ENCODE data around the gene CYP3A5. TPM values are rescaled to one million over a fixed set of nuclear protein-coding genes. Genes with fewer than 3 reads are reported as not detected.

The CYP3A5 gene
- total RNA-seq, 1 donor from 2014 or later: 0.69 TPM

- H3K4me1 Mint-ChIP-seq (ENCODE audit: unreplicated experiment): no peaks in the 10 kb centered on the region
- DNase-seq (ENCODE audit: low spot score): no peak
- H3K27me3 Mint-ChIP-seq (ENCODE audit: unreplicated experiment): peaks cover 2% of the 10 kb centered on the region
- no peak overlapping the region for H3K27ac Mint-ChIP-seq (ENCODE audit: unreplicated experiment)
- no peak overlapping the region for H3K4me3 Mint-ChIP-seq (ENCODE audit: unreplicated experiment)
- no peaks in the 10 kb centered on the region for H3K9me3 Mint-ChIP-seq (ENCODE audit: unreplicated experiment)
- no peaks in the 10 kb centered on the region for H3K36me3 Mint-ChIP-seq (ENCODE audit: low read depth, unreplicated experiment)
- TF ChIP-seq CTCF (IDR thresholded peaks at IDR 0.05; ENCODE audit: unreplicated experiment): no peak
These were observed 74.3 kb downstream of the CYP3A5 start for GRCh38 chr7:99605527-99605926.

GRCh38 chr7:99601656-99602310 lies 78.0 kb downstream of the CYP3A5 start:
- no peaks in the 10 kb centered on the region for H3K27me3 Mint-ChIP-seq (ENCODE audit: unreplicated experiment)
- H3K36me3 Mint-ChIP-seq (ENCODE audit: low read depth, unreplicated experiment): no peaks in the 10 kb centered on the region
- H3K4me1 Mint-ChIP-seq (ENCODE audit: unreplicated experiment): no peaks in the 10 kb centered on the region
- TF ChIP-seq CTCF (IDR thresholded peaks at IDR 0.05; ENCODE audit: unreplicated experiment): no peak
- DNase-seq (ENCODE audit: low spot score): no peak
- H3K9me3 Mint-ChIP-seq (ENCODE audit: unreplicated experiment): no peaks in the 10 kb centered on the region
- H3K4me3 Mint-ChIP-seq (ENCODE audit: unreplicated experiment): no peak overlapping the region
- H3K27ac Mint-ChIP-seq (ENCODE audit: unreplicated experiment): no peak overlapping the region

GRCh38 chr7:99599836-99600235 lies 80.0 kb downstream of the CYP3A5 start:
- no peak for DNase-seq (ENCODE audit: low spot score)
- Mint-ChIP-seq H3K27ac (ENCODE audit: unreplicated experiment) (no peak overlapping the region), H3K4me1 (ENCODE audit: unreplicated experiment) (no peaks in the 10 kb centered on the region), H3K36me3 (ENCODE audit: low read depth, unreplicated experiment) (no peaks in the 10 kb centered on the region), H3K9me3 (ENCODE audit: unreplicated experiment) (no peaks in the 10 kb centered on the region), H3K4me3 (ENCODE audit: unreplicated experiment) (no peak overlapping the region), H3K27me3 (ENCODE audit: unreplicated experiment) (no peaks in the 10 kb centered on the region)
- no peak for TF ChIP-seq CTCF (IDR thresholded peaks at IDR 0.05; ENCODE audit: unreplicated experiment)

Other genes starting within 250 kb of the CYP3A5 start
- gene PTCD1, start 241.2 kb downstream of the CYP3A5 start, total RNA-seq (ENCODE audit: unreplicated experiment): 7.1 TPM
- gene CPSF4, start 241.1 kb downstream of the CYP3A5 start, total RNA-seq (ENCODE audit: unreplicated experiment): 40.5 TPM
- 281 TPM for gene ATP5MF, start 213.8 kb downstream of the CYP3A5 start, total RNA-seq (ENCODE audit: unreplicated experiment)
- 17.1 TPM for gene ZNF789, start 207.1 kb downstream of the CYP3A5 start, total RNA-seq (ENCODE audit: unreplicated experiment)
- 24.6 TPM for gene ZNF394, start 179.7 kb downstream of the CYP3A5 start, total RNA-seq (ENCODE audit: unreplicated experiment)
- gene ZKSCAN5, start 175.3 kb downstream of the CYP3A5 start, total RNA-seq (ENCODE audit: unreplicated experiment): 17.8 TPM
- 6.8 TPM for gene FAM200A, start 127.9 kb downstream of the CYP3A5 start, total RNA-seq (ENCODE audit: unreplicated experiment)
- gene ZNF655, start 121.4 kb downstream of the CYP3A5 start, total RNA-seq (ENCODE audit: unreplicated experiment): 36.3 TPM
- 0.46 TPM for gene TMEM225B, start 81.7 kb downstream of the CYP3A5 start, total RNA-seq (ENCODE audit: unreplicated experiment)
- 23.8 TPM for gene ZSCAN25, start 63.0 kb downstream of the CYP3A5 start, total RNA-seq (ENCODE audit: unreplicated experiment)
- gene CYP3A7, start 55.2 kb upstream of the CYP3A5 start, total RNA-seq (ENCODE audit: unreplicated experiment): 0.18 TPM
- not detected for gene CYP3A4, start 104.2 kb upstream of the CYP3A5 start, total RNA-seq (ENCODE audit: unreplicated experiment)
- not detected for gene CYP3A43, start 148.0 kb upstream of the CYP3A5 start, total RNA-seq (ENCODE audit: unreplicated experiment)
- not detected for gene OR2AE1, start 197.0 kb upstream of the CYP3A5 start, total RNA-seq (ENCODE audit: unreplicated experiment)
- gene TRIM4, start 239.5 kb upstream of the CYP3A5 start, total RNA-seq (ENCODE audit: unreplicated experiment): 5.8 TPM
- gene GJC3, start 249.6 kb upstream of the CYP3A5 start, total RNA-seq (ENCODE audit: unreplicated experiment): 1.8 TPM